H7 (cell line): ENCODE results near the gene SLC44A4. TPM values are rescaled to one million over a fixed set of nuclear protein-coding genes. Genes with fewer than 3 reads are reported as not detected.
"Not testable (repeated sequence)": the region's sequence is repeated elsewhere in the genome, so short reads cannot be mapped to it uniquely, and the experiment has no call there.

ENCODE experiments used
- DNase-seq: peaks from one replicate; pipeline ENCODE4 v3.0.0; 2012
- H3K27me3 ChIP-seq: 2 replicates; pipeline ENCODE4 v1.6.0; 2011; ENCODE audit warnings: mild to moderate bottlenecking, low read length; ENCODE audit not compliant: control insufficient read depth, insufficient read depth
- H3K36me3 ChIP-seq: replicated peaks from 2 replicates; pipeline ENCODE4 v1.5.1; 2011; ENCODE audit warnings: low read length; ENCODE audit not compliant: control insufficient read depth, insufficient read depth
- H3K4me3 ChIP-seq: 2 replicates; pipeline ENCODE4 v1.5.1; 2011; ENCODE audit warnings: low read depth, mild to moderate bottlenecking, control low read depth, low read length, moderate library complexity; ENCODE audit not compliant: insufficient read depth
- total RNA-seq: library from RNA; depleted of rRNA; stranded (reverse); fragments of >200 nt; shearing (Covaris generic); gene quantifications from 2 replicates; pipeline ENCODE4 v1.2.3, GENCODE V29; 2014

Gene SLC44A4
- total RNA-seq, 1 experiment from 2014 or later, result 0.42 TPM

DNA sequence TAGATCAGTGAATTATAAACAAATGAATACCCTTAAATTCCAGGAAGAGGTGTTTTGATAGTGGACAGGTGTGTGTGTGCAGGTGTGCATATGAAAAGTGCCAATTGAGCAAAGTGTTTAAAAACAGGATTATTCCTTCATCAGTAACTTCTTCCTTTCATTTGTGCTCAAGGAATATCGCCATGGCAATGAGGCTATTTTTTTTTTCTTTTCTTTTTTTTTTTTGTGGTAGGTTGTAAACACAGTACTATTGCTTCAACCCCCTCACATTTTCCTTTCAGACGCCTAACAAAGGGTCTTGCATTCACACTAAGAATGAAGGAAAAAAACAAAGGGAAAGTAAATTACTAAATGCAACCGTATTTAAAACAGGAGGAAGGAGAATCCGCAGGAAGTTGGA lies 53.2 kb downstream of the SLC44A4 start:
- Histone ChIP-seq H3K27me3 (no peaks in the 10 kb centered on the region), H3K4me3 (no peak overlapping the region), H3K36me3 (no peaks in the 10 kb centered on the region)
- no peak for DNase-seq

DNA sequence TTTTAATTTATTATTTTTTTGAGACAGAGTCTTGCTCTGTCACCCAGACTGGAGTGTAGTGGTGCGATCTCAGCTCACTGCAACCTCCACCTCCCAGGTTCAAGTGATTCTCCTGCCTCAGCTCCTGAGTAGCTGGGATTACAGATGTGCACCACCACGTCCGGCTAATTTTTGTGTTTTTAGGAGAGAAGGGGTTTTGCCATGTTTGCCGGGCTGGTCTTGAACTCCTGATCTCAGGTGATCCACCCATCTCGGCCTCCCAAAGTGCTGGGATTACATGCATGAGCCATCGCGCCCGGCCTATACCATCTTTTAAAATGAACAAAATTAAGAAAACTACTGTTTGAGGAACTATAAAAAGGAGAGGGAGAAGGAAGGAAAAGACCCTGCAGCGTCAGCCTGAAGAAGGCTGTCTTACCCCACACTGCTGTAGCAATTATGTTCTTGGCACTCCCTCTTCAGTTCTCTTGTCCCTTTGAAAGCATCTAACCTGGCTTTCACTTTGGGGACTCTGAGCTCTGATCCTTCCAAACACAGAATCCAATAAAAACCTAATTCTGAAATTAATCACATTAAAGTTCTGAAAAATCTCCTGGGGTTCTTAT lies 55.1 kb downstream of the SLC44A4 start:
- not testable (repeated sequence) for H3K36me3 ChIP-seq, H3K4me3 ChIP-seq, DNase-seq, H3K27me3 ChIP-seq

DNA sequence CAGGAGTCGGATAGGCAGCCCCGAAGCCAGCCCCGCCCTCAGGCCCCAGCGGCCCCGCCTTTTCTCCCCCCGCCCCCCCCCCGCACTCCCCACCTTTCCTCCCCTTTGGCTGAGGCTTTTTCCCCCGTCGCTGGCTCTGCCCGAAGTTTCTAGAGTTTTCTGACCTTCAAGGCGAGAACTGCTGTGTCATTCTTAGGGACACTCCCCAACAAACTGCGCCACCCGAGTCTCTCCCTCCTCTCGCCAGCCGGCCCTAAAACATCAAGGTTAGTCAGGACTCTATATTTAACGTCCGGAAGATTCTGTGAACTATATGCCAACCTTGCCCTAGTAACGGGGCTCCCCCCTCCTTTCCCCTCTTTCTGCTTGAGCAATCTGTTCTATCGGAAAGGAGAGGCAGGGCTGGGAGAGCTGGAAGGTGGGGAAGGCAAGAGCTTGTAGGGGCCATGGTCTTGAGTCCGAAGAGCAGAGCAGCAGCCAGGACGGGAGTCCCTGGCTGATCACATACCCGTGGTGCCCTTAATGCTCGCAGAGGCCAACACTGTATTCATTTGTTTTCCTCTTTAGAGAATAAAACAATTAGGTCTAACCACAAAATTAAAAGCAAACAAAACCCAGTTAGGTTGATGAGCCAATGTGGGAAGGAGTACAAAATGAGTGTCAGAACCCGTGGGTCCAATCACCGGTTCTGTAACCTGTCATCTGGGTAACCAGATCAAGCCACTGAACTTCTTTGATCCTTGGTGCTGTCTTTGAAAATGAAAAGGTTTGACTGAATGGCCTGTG lies 56.6 kb downstream of the SLC44A4 start:
- peak; percentile 90 for DNase-seq

DNA sequence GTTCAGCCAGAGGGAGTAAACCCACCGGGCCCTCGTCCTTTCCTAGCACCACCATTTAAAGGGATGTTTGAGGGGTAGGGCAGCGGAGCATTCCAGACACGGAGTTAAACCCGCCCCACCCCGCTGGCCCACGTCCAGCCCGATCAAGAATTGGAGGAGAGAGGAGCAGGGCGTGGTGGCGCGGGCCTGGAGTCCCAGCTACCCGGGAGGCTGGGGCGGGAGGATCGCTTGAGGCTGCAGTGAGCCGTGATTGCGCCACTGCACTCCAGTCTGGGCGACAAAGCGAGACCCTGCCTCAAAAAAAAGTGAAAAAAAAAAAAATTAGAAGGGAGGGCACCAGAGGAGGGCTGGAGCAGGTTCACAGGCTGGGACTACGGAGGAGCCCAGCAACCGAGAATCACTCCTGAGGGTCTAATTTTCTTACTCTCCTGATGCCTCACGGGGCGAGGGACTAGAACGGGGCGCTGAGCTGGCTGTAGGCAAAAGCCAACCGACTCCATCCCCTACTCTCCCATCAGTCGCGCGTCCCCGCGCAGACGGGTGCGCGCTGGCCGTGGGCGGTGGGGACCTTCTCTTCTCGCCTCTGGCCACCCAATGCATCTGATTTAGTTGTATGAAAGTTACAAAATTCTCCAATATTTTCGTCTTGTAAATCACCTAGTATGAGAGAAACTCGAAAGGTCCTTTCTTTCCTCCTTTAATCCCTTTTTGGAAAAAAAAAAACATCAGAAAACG lies 57.3 kb downstream of the SLC44A4 start:
- H3K27me3 ChIP-seq, result no peaks in the 10 kb centered on the region
- H3K4me3 ChIP-seq, result peak overlapping the region; percentile 67
- DNase-seq, result peak; percentile 86

More for the DNA sequence above, 56.6 kb downstream of the SLC44A4 start:
- Histone ChIP-seq H3K27me3 (no peaks in the 10 kb centered on the region), H3K36me3 (no peaks in the 10 kb centered on the region), H3K4me3 (peak overlapping the region; percentile 67)

GRCh38 chr6:31820399-31820798 lies 58.4 kb downstream of the SLC44A4 start:
- not testable (repeated sequence) for H3K36me3 ChIP-seq, DNase-seq, H3K27me3 ChIP-seq, H3K4me3 ChIP-seq

More for the DNA sequence above, 57.3 kb downstream of the SLC44A4 start:
- no peaks in the 10 kb centered on the region for H3K36me3 ChIP-seq

DNA sequence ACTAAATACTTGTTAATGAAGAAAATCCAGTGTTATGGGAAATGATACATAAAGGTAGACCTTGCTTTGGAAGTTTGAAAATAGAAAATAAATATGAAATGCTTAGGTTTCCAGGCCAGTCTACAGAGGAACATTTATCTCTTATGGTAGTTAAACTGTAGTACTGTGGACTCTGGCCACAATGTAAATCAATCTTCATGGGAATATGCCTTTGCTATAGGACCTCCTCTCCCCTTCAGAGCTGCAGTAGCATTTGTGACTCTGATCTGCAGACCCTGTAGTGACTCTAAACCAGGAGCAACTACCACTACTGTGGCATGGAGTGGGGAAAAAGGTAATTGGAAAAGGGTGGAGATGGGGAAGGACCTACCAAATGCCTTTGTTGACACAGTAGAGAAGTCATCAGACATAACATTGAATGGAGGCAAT lies 58.9 kb downstream of the SLC44A4 start:
- no peak for DNase-seq
- no peak overlapping the region for H3K4me3 ChIP-seq
- no peaks in the 10 kb centered on the region for H3K36me3 ChIP-seq
- no peaks in the 10 kb centered on the region for H3K27me3 ChIP-seq

DNA sequence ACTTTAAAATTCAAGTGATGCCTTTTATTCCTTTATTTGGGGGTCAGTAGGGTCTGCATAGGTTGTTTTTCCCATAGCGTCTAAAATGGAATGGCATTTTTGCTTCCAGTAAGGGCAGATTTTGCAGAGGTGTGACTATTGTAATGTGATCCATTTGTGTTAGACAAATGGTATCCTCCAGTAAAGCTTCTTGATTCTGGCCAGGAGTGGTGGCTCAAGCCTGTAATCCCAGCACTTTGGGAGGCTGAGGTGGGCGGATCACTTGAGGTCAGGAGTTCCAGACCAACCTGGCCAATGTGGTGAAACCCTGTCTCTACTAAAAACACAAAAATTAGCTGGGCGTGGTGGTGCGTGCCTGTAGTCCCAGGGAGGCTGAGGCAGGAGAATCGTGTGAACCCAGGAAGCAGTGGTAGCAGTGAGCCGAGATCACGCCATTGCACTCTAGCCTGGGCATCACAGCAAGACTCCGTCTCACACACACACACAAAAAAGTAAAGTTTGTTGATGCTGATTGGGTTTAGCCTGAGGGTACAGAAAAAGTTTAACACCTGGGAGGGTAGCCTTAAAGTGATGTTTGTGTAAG lies 60.8 kb downstream of the SLC44A4 start:
- H3K27me3 ChIP-seq, DNase-seq, H3K36me3 ChIP-seq: not testable (repeated sequence)
- peak overlapping the region; percentile 3; the same call in 1 of the 2 replicates for H3K4me3 ChIP-seq

- H3K27me3 ChIP-seq, H3K4me3 ChIP-seq, H3K36me3 ChIP-seq, DNase-seq: not testable (repeated sequence)
These were observed 61.5 kb downstream of the SLC44A4 start for GRCh38 chr6:31817133-31817928.

DNA sequence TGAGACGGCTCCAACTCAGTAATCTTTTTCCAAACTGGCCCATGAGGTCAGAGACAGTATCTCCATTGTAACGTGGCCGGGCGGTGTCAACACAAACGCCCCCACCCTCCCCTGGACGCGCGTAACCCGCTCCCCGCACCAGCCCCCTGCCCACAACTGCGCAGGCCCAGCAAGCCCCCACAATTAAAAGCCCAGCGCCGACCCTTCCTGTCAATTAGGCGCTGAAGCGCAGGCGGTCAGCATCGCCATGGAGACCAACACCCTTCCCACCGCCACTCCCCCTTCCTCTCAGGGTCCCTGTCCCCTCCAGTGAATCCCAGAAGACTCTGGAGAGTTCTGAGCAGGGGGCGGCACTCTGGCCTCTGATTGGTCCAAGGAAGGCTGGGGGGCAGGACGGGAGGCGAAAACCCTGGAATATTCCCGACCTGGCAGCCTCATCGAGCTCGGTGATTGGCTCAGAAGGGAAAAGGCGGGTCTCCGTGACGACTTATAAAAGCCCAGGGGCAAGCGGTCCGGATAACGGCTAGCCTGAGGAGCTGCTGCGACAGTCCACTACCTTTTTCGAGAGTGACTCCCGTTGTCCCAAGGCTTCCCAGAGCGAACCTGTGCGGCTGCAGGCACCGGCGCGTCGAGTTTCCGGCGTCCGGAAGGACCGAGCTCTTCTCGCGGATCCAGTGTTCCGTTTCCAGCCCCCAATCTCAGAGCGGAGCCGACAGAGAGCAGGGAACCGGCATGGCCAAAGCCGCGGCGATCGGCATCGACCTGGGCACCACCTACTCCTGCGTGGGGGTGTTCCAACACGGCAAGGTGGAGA lies 63.6 kb downstream of the SLC44A4 start, which contains the start of the genes HSPA1A and HSPA1L:
Gene HSPA1A (plus strand): TSS at position 519 of the 814 bp plus-strand sequence. CDS start 214 bp downstream, at position 733.
Gene HSPA1L (minus strand): TSS at position 259 of the 814 bp plus-strand sequence. CDS start 3,311 bp downstream, outside the sequence.
- Histone ChIP-seq H3K27me3 (no peaks in the 10 kb centered on the region), H3K36me3 (no peaks in the 10 kb centered on the region), H3K4me3 (peak within 1 kb of the TSS; percentile 69)
- peak; percentile 96 for DNase-seq

DNA sequence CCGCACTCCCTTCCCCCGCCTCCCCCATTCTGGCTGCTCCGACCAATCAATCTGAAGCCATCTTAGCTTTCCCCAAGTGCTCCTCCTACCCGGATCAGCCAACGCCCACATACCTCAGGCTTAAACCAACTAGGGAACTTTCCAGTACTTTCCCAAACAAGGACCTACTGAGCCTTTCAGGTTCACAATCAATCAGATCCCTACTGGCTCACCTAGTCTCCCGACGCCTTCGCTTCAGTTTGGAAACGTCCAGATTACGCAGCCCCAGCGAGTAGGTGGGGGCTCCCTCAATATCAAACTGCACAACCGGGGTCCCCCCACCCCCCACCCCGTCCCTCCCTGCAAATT lies 64.1 kb downstream of the SLC44A4 start:
- Histone ChIP-seq H3K4me3 (peak overlapping the region; percentile 51), H3K36me3 (no peaks in the 10 kb centered on the region), H3K27me3 (no peaks in the 10 kb centered on the region)
- peak; percentile 96 for DNase-seq

DNA sequence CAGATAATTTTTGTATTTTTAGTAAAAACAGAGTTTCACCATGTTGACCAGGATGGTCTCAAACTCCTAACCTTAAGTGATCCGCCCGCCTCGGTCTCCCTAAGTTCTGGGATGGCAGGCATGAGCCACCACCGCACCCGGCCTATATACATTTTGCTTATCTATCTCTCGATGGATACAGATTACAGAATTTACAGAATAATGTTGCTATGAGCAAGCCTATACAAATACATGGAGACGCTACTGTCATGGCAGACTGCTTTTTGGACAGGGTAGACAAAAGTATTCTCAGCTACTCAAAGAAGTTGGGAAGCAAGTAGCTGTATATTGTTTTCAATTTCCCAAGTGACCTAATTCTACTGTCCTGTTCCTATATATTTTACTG lies 65.3 kb downstream of the SLC44A4 start:
- H3K27me3 ChIP-seq, result no peaks in the 10 kb centered on the region
- no peak for DNase-seq
- H3K36me3 ChIP-seq, result no peaks in the 10 kb centered on the region
- H3K4me3 ChIP-seq, result no peak overlapping the region
